MM.1S (cell line): Measurements from ENCODE around the gene GGA2.

Source experiments
- DNase-seq: peaks from one replicate; pipeline ENCODE4 v3.0.0-alpha.2; 2015
- H2AFZ ChIP-seq: fragments of 300-600 bp; sonication (generic); 2 replicates; pipeline ENCODE4 v1.6.0; 2016; ENCODE audit warnings: antibody characterized with exemption, low read length
- H3F3A ChIP-seq: fragments of 300-600 bp; sonication (generic); 2 replicates; pipeline ENCODE4 v1.6.1; 2016; ENCODE audit warnings: mild to moderate bottlenecking, antibody characterized with exemption, low read length, moderate library complexity, mixed read lengths; ENCODE audit not compliant: insufficient read depth
- H3K27ac ChIP-seq: fragments of 300-600 bp; sonication (generic); 2 replicates; pipeline ENCODE4 v1.5.1; 2016; ENCODE audit warnings: mild to moderate bottlenecking, low read length
- H3K27me3 ChIP-seq: fragments of 300-600 bp; sonication (generic); replicated peaks from 2 replicates; pipeline ENCODE4 v1.6.0; 2016; ENCODE audit warnings: low read length; ENCODE audit not compliant: insufficient read depth
- H3K36me3 ChIP-seq: fragments of 300-600 bp; sonication (generic); replicated peaks from 2 replicates; pipeline ENCODE4 v1.6.1; 2016; ENCODE audit warnings: mild to moderate bottlenecking, low read length, mixed read lengths; ENCODE audit not compliant: insufficient read depth
- H3K4me1 ChIP-seq: fragments of 300-600 bp; sonication (generic); 2 replicates; pipeline ENCODE4 v1.6.1; 2016; ENCODE audit warnings: low read length, mixed read lengths
- H3K4me2 ChIP-seq: fragments of 300-600 bp; sonication (generic); 2 replicates; pipeline ENCODE4 v1.6.0; 2016; ENCODE audit warnings: low read depth, low read length
- H3K4me3 ChIP-seq: fragments of 300-600 bp; sonication (generic); 2 replicates; pipeline ENCODE4 v1.5.1; 2016; ENCODE audit warnings: low read length, mixed read lengths
- H3K79me2 ChIP-seq: fragments of 300-600 bp; sonication (generic); 2 replicates; pipeline ENCODE4 v1.6.1; 2016; ENCODE audit warnings: mixed run types, low read length, mixed read lengths
- H3K9ac ChIP-seq: fragments of 300-600 bp; sonication (generic); 2 replicates; pipeline ENCODE4 v1.6.1; 2016; ENCODE audit warnings: low read length, mixed read lengths
- H3K9me2 ChIP-seq: fragments of 300-600 bp; sonication (generic); replicated peaks from 2 replicates; pipeline ENCODE4 v1.6.1; 2016; ENCODE audit warnings: mild to moderate bottlenecking, low read length, mixed read lengths; ENCODE audit not compliant: insufficient read depth
- H3K9me3 ChIP-seq: fragments of 300-600 bp; sonication (generic); replicated peaks from 2 replicates; pipeline ENCODE4 v1.6.1; 2016; ENCODE audit warnings: mild to moderate bottlenecking, low read length, mixed read lengths; ENCODE audit not compliant: insufficient read depth
- H4K20me1 ChIP-seq: fragments of 300-600 bp; sonication (generic); 2 replicates; pipeline ENCODE4 v1.6.1; 2016; ENCODE audit warnings: mild to moderate bottlenecking, low read length, moderate library complexity, mixed read lengths; ENCODE audit not compliant: insufficient read depth
- EZH2 ChIP-seq: fragments of 300-600 bp; sonication (generic); optimal IDR thresholded peaks from 2 replicates; pipeline ENCODE3; 2017; ENCODE audit warnings: low read depth, mild to moderate bottlenecking, antibody characterized with exemption, low read length, mixed read lengths
- EZH2phosphoT487 ChIP-seq: fragments of 300-600 bp; sonication (generic); IDR thresholded peaks from 2 replicates; pipeline ENCODE4 v1.6.1; 2018; ENCODE audit warnings: antibody characterized with exemption, low read length
- TF ChIP-seq, protein P1 (sequence below): fragments of 300-600 bp; sonication (generic); IDR thresholded peaks from 2 replicates; pipeline ENCODE4 v1.5.1; 2016; ENCODE audit warnings: antibody characterized with exemption, low read length, mixed read lengths

Gene GGA2

DNA sequence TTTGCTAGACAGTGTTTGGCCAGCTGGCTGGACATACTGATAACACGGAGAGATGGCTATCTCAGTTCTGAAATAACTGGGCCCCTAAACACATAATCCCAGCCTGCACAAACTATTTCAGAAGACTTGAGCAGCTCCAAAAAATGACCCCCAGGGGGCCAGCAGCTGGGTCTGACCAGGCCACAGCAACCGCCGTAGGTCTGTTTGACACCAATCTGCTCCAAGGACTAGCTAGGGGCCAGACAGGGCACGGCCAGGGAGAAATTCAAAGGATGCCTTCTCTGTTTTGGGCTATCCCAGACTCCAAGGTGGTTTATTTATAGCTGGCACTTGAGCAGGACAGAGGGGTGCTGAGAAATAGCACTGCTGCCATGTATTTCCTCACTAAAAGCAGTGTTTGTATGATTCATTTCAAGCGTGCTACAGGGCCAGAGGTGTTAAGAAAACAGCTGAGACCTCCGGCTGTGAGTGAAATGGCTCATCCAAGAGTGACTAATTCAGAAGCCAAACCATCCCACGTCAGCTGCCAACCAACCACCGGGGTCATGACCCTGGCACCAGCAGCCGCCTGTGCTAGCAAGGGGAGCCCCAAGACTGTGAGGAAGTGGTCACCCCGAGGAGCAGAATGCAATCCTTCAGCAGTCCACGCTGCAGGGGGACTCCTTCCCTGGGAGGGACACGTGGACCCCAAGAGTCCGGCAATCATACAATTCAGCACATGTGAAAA is 5.7 kb downstream of the GGA2 start:
- H2AFZ ChIP-seq: no peak overlapping the region
- H3K9me3 ChIP-seq: no peaks in the 10 kb centered on the region
- no peak for TF ChIP-seq EZH2phosphoT487
- no peak for TF ChIP-seq EZH2
- TF ChIP-seq, protein P1, sequence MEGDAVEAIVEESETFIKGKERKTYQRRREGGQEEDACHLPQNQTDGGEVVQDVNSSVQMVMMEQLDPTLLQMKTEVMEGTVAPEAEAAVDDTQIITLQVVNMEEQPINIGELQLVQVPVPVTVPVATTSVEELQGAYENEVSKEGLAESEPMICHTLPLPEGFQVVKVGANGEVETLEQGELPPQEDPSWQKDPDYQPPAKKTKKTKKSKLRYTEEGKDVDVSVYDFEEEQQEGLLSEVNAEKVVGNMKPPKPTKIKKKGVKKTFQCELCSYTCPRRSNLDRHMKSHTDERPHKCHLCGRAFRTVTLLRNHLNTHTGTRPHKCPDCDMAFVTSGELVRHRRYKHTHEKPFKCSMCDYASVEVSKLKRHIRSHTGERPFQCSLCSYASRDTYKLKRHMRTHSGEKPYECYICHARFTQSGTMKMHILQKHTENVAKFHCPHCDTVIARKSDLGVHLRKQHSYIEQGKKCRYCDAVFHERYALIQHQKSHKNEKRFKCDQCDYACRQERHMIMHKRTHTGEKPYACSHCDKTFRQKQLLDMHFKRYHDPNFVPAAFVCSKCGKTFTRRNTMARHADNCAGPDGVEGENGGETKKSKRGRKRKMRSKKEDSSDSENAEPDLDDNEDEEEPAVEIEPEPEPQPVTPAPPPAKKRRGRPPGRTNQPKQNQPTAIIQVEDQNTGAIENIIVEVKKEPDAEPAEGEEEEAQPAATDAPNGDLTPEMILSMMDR: no peak
- H3K27me3 ChIP-seq: no peaks in the 10 kb centered on the region
- H3K4me1 ChIP-seq: 0 out of 2 replicates have a peak, but pooled peaks cover 5% of the 10 kb centered on the region
- H3K27ac ChIP-seq: no peak overlapping the region
- H3K4me3 ChIP-seq: no peak overlapping the region
- no peaks in the 10 kb centered on the region for H3K9me2 ChIP-seq
- H4K20me1 ChIP-seq: peaks cover 53% of the 10 kb centered on the region
- no peak overlapping the region for H3K9ac ChIP-seq
- no peak overlapping the region for H3K4me2 ChIP-seq
- no peak for DNase-seq
- H3K36me3 ChIP-seq: no peaks in the 10 kb centered on the region
- peaks cover 99% of the 10 kb centered on the region for H3K79me2 ChIP-seq
- H3F3A ChIP-seq: no peaks in the 10 kb centered on the region

DNA sequence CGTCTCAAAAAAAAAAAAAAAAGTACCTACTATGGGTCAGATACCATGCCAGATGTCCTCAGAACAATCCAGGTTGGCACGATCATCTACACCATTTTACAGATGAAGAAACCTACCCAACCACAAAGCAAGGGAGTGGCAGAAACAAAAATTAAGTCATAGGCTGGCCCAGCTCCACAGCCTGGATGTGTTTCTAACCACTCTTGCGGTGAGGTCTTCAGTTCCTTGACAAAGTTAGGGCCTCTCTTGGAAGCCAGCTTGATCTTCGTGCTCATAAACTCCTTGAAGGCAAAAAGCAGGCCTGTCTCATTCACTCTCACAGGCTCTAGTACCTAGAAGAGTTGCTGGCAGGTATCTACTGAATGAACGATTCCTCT is 6.2 kb downstream of the GGA2 start:
- no peak for DNase-seq
- Histone ChIP-seq H3K79me2 (peaks cover 99% of the 10 kb centered on the region), H3K4me1 (0 out of 2 replicates have a peak, but pooled peaks cover 5% of the 10 kb centered on the region), H4K20me1 (peaks cover 57% of the 10 kb centered on the region), H3K9ac (no peak overlapping the region), H3K4me2 (no peak overlapping the region), H3K27me3 (no peaks in the 10 kb centered on the region), H3K9me2 (no peaks in the 10 kb centered on the region), H3K9me3 (no peaks in the 10 kb centered on the region), H3K36me3 (no peaks in the 10 kb centered on the region), H3K27ac (no peak overlapping the region), H3K4me3 (no peak overlapping the region), H3F3A (no peaks in the 10 kb centered on the region), H2AFZ (no peak overlapping the region)
- TF ChIP-seq, protein P1: no peak
- TF ChIP-seq EZH2 (no peak), EZH2phosphoT487 (no peak)

DNA sequence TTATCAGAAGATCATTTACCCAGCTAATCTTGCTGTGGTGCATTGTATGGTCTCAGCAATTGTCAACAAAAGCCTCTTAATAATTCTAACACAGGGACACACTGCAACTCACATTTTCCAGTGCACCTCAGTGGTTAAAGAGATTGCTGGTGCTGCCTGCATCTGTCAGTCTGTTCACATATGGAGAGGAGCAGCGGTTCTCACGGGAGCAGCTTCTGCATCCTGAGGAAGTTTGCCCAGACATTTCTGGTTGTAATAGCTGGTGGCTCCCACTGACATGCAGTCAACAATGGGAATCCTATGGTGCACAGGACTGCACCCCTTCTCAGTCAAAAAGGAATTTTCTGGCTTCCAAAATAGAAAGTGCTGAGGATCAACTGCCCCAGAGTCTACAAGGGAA is 7.8 kb downstream of the GGA2 start:
- Histone ChIP-seq H3K27ac (no peak overlapping the region), H3F3A (no peaks in the 10 kb centered on the region), H3K9me2 (no peaks in the 10 kb centered on the region), H3K4me2 (no peak overlapping the region), H3K36me3 (no peaks in the 10 kb centered on the region), H3K79me2 (peaks cover 99% of the 10 kb centered on the region), H3K4me1 (no peaks in the 10 kb centered on the region), H3K4me3 (no peak overlapping the region), H3K9me3 (no peaks in the 10 kb centered on the region), H3K9ac (no peak overlapping the region), H2AFZ (no peak overlapping the region), H4K20me1 (peaks cover 59% of the 10 kb centered on the region), H3K27me3 (no peaks in the 10 kb centered on the region)
- DNase-seq: no peak
- TF ChIP-seq EZH2 (no peak), EZH2phosphoT487 (no peak)
- TF ChIP-seq, protein P1: no peak
